DMS79 (cell line): ENCODE measurements around the gene SLC36A1.

Source experiments
- DNase-seq: peaks from one replicate; lab custom pipeline; 2025; lab: John Stamatoyannopoulos, UW

SLC36A1 gene

DNA sequence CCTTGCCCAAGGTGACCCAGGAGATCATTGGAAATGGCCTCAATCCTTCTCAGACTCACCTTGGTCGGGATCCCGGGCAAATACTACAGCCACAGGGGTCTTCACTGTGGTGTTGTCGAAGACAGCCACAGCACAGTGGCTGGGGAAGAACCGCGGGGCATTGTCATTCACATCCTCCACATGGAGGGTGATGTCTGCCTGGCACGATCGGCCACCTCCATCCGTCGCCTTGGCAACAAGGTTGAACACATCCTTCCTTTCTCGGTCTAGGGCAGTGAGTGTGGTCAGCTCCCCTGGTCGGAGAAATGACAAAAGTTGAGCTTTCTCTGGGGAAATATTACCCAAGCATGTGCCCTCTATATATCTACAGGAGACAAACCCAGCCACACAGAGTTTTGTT is 86.9 kb downstream of the SLC36A1 start:
- no peak for DNase-seq

DNA sequence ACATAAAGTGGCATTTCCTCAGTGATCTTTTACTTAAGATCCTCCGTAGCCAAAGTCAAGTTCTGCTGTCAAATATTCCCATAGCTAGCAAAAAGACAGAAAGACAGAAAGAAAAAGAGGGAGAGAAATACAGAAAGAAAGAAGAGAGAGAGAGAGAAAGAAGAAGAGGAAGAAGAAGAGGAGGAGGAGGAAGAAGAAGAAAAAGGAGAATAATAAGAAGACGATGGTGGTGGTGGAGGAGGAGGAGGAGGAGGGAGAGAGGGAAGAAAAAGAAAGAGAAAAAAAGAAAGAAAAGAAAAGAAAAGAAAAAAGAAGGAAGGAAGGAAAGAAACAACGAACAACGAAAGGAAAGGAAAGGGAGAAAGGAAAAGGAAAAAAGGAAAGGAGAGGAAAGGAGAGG is 89.6 kb downstream of the SLC36A1 start:
- DNase-seq: no peak

DNA sequence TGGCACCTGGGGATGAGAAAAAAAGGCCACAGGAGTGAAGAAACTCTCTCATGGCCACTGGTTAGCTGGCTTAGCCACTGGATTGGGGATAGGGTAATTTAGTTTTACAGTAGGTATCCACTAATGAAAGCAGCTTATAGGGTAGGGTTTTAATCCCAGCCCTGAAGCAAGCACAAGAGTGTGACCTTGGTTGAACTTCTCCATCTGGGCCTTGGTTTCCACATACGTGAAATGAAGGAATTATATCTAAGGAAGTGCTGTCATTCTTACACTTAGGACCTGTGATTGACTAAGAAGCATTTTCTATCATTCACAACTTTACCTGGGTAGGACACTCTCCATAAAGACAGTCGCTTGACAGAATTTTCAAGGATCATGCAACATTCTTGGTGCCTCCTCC is 94.2 kb downstream of the SLC36A1 start:
- no peak for DNase-seq
